Liver (tissue), 9 donors: Measurements from ENCODE around the gene MTA2. TPM values are rescaled to one million over a fixed set of nuclear protein-coding genes. Genes with fewer than 3 reads are reported as not detected.

Experiments
- DNase-seq: peaks from one replicate; pipeline ENCODE4 v3.0.0-alpha.2; 2017; ENCODE audit warnings: low spot score
- H3K27ac ChIP-seq, 2 donors: one replicate each; pipeline ENCODE4 v1.7.0; 2013; ENCODE audit warnings: inconsistent platforms in 2 of 2, low read length in 2 of 2, control low read depth in 1 of 2, low read depth in 1 of 2, mild to moderate bottlenecking in 1 of 2
- H3K27me3 ChIP-seq, 4 donors: one replicate each; pipeline versions ENCODE4 v1.6.1 to v1.7.0; 2013; ENCODE audit warnings: low read length in 3 of 4, inconsistent platforms in 1 of 4, mild to moderate bottlenecking in 1 of 4, moderate library complexity in 1 of 4; ENCODE audit not compliant: control insufficient read depth in 4 of 4, insufficient read depth in 4 of 4
- H3K36me3 ChIP-seq, 4 donors: one replicate each; pipeline versions ENCODE4 v1.6.1 to v1.7.0; 2013; ENCODE audit warnings: low read length in 3 of 4, mild to moderate bottlenecking in 3 of 4, low read depth in 1 of 4, moderate library complexity in 1 of 4; ENCODE audit not compliant: control insufficient read depth in 4 of 4, insufficient read depth in 3 of 4
- H3K4me1 ChIP-seq, 4 donors: one replicate each; pipeline versions ENCODE4 v1.6.1 to v1.7.0; 2013; ENCODE audit warnings: low read length in 3 of 4, mild to moderate bottlenecking in 3 of 4, moderate library complexity in 1 of 4; ENCODE audit not compliant: control insufficient read depth in 4 of 4, insufficient read depth in 4 of 4
- H3K4me3 ChIP-seq, 3 donors: one replicate each; pipeline versions ENCODE4 v1.6.1 to v1.7.0; 2013; ENCODE audit warnings: low read length in 3 of 3, control low read depth in 1 of 3, low read depth in 1 of 3, mild to moderate bottlenecking in 1 of 3
- H3K9ac ChIP-seq, 2 donors: one replicate each; pipeline ENCODE4 v1.7.0; 2013; ENCODE audit warnings: low read length in 2 of 2, mild to moderate bottlenecking in 2 of 2, moderate library complexity in 2 of 2, control low read depth in 1 of 2, low read depth in 1 of 2
- H3K9me3 ChIP-seq, 4 donors: one replicate each; pipeline versions ENCODE4 v1.6.1 to v1.7.0; 2013; ENCODE audit warnings: low read length in 3 of 4; ENCODE audit not compliant: control insufficient read depth in 4 of 4
- EGR1 ChIP-seq, 2 donors: IDR thresholded peaks; 2 replicates each; pipeline ENCODE4 v1.6.1; 2016 to 2018; ENCODE audit warnings: antibody characterized with exemption in 2 of 2, low read depth in 2 of 2
- FOXA1 ChIP-seq: IDR thresholded peaks from 2 replicates; pipeline ENCODE4 v1.6.1; 2016; ENCODE audit warnings: antibody characterized with exemption
- FOXA2 ChIP-seq: IDR thresholded peaks from 2 replicates; pipeline ENCODE4 v1.6.1; 2016; ENCODE audit warnings: antibody characterized with exemption
- GABPA ChIP-seq, 2 donors: IDR thresholded peaks in 1 of 2; conservative IDR thresholded peaks in 1 of 2; 2 replicates each; pipeline ENCODE4 v1.6.1; 2016; ENCODE audit warnings: antibody characterized with exemption in 2 of 2, mild to moderate bottlenecking in 1 of 2, moderate library complexity in 1 of 2
- HNF4G ChIP-seq: IDR thresholded peaks from 2 replicates; pipeline ENCODE4 v1.6.1; 2016; ENCODE audit warnings: antibody characterized with exemption
- JUND ChIP-seq, 2 donors: IDR thresholded peaks; 2 replicates each; pipeline ENCODE4 v1.6.1; 2016; ENCODE audit warnings: antibody characterized with exemption in 2 of 2
- NR2F2 ChIP-seq: IDR thresholded peaks from 2 replicates; pipeline ENCODE4 v1.6.1; 2016; ENCODE audit warnings: antibody characterized with exemption
- RXRA ChIP-seq, 2 donors: IDR thresholded peaks; 2 replicates each; pipeline ENCODE4 v1.6.1; 2017 to 2018; ENCODE audit warnings: antibody characterized with exemption in 2 of 2, mild to moderate bottlenecking in 1 of 2
- SP1 ChIP-seq: IDR thresholded peaks from 2 replicates; pipeline ENCODE4 v1.6.1; 2018; ENCODE audit warnings: antibody characterized with exemption, mild to moderate bottlenecking
- TAF1 ChIP-seq: conservative IDR thresholded peaks from 2 replicates; pipeline ENCODE4 v1.6.1; 2016; ENCODE audit warnings: antibody characterized with exemption, mild to moderate bottlenecking
- YY1 ChIP-seq: IDR thresholded peaks from 2 replicates; pipeline ENCODE4 v1.6.1; 2016; ENCODE audit warnings: antibody characterized with exemption, mild to moderate bottlenecking
- WGBS: extraction: QIAGEN DNeasy Blood & Tissue Kit; methylation state at CpG from one replicate; pipeline ENCODE4 v1.1.7; 2013; 5-methylcytosine and 5-hydroxymethylcytosine counted together
- polyA plus RNA-seq, 2 donors: library from polyadenylated mRNA; stranded (reverse) in 1 of 2; unstranded in 1 of 2; fragments of 200-250 nt in 1 of 2; fragments of >200 nt in 1 of 2; fragmentation: Nextera tagmentation in 1 of 2; extraction: Ambion mirVana in 1 of 2; gene quantifications; one replicate each; pipeline versions ENCODE4 v1.2.1 to v1.2.3, GENCODE V29; 2013 to 2015
- total RNA-seq, 2 donors: library from RNA; depleted of rRNA; stranded (reverse); fragments of >200 nt; gene quantifications; one replicate each; pipeline ENCODE4 v1.2.3, GENCODE V29; 2014
- TF ChIP-seq, protein P1 (sequence below): IDR thresholded peaks from 2 replicates; pipeline ENCODE4 v1.6.1; 2016; ENCODE audit warnings: antibody characterized with exemption
- TF ChIP-seq, protein P2 (sequence below): IDR thresholded peaks from 2 replicates; pipeline ENCODE4 v1.6.1; 2016; ENCODE audit warnings: antibody characterized with exemption
- TF ChIP-seq, protein P3 (sequence below): IDR thresholded peaks from 2 replicates; pipeline ENCODE4 v1.6.1; 2016; ENCODE audit warnings: antibody characterized with exemption
- TF ChIP-seq, protein P4 (sequence below): fragments of 150-350 bp; IDR thresholded peaks from 2 replicates; pipeline ENCODE4 v1.5.1; 2017; ENCODE audit warnings: improper control_type of control experiment, low read depth, low read length; ENCODE audit not compliant: missing input control
- donor health status: healthy.
- donor health status: healthy.
- donor health status: healthy.
- donor health status: healthy.
- donor health status: healthy.

The MTA2 gene
- total and polyA plus RNA-seq, 4 donors: 4.4 to 55.3 (median 32.3) TPM

DNA sequence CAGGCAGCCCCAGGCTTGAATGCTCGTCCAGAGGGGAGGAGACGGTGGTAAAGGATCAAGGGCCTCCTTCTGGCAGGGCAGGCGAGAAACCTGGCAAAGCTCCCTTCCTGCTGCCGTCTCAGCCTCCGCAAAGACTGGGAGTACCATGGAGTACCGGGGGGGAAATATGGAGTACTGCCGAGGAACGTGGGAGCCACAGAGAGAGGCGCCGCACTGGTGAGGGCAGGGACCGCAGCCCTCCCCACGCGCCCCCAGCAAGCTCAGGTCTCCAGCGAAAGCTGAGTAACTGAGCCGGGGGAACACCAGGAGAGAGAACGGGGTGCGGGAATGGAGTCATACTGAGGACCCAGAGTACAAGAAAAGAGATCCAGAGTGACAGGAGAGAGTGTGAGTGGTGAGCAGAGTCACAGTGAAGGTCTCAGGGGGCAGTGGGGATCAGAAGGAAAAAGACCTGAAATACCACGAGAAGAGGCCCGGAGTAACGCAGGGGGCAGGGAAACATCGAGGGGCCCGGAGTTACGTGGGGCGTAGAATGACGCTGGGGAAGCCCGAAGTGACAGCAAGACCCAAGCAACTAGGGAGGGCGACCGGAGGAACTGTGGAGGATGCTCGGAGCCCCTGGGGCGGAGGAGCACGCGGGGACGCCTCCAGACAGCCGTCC lies 10.2 kb upstream of the MTA2 start:
- WGBS: 3% methylated on average over 34 of the region's 34 CpGs
- H3K36me3 ChIP-seq: peaks cover 0 to 19% (median 2%) of the 10 kb centered on the region in 4 donors
- H3K9me3 ChIP-seq: no peaks in the 10 kb centered on the region
- H3K27me3 ChIP-seq: no peaks in the 10 kb centered on the region
- H3K4me1 ChIP-seq: peaks cover 11 to 41% (median 25%) of the 10 kb centered on the region in 4 donors
- TF ChIP-seq GABPA (IDR thresholded peaks at IDR 0.05 in 1 of 2, conservative IDR thresholded peaks at IDR 0.05 in 1 of 2) (no peak), RXRA (IDR thresholded peaks at IDR 0.05) (no peak), NR2F2 (no peak), FOXA2 (no peak), JUND (IDR thresholded peaks at IDR 0.05) (no peak), FOXA1 (no peak)
- TF ChIP-seq, protein P1, sequence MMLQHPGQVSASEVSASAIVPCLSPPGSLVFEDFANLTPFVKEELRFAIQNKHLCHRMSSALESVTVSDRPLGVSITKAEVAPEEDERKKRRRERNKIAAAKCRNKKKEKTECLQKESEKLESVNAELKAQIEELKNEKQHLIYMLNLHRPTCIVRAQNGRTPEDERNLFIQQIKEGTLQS: no peak
- TF ChIP-seq, protein P2, sequence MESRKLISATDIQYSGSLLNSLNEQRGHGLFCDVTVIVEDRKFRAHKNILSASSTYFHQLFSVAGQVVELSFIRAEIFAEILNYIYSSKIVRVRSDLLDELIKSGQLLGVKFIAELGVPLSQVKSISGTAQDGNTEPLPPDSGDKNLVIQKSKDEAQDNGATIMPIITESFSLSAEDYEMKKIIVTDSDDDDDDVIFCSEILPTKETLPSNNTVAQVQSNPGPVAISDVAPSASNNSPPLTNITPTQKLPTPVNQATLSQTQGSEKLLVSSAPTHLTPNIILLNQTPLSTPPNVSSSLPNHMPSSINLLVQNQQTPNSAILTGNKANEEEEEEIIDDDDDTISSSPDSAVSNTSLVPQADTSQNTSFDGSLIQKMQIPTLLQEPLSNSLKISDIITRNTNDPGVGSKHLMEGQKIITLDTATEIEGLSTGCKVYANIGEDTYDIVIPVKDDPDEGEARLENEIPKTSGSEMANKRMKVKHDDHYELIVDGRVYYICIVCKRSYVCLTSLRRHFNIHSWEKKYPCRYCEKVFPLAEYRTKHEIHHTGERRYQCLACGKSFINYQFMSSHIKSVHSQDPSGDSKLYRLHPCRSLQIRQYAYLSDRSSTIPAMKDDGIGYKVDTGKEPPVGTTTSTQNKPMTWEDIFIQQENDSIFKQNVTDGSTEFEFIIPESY: no peak
- no peak for DNase-seq
- H3K4me3 ChIP-seq: peak overlapping the region; percentile 64 to 83 (median 76)
- peak overlapping the region; percentile 73 to 88 for H3K27ac ChIP-seq
- H3K9ac ChIP-seq: peak overlapping the region; percentile 21 to 48

DNA sequence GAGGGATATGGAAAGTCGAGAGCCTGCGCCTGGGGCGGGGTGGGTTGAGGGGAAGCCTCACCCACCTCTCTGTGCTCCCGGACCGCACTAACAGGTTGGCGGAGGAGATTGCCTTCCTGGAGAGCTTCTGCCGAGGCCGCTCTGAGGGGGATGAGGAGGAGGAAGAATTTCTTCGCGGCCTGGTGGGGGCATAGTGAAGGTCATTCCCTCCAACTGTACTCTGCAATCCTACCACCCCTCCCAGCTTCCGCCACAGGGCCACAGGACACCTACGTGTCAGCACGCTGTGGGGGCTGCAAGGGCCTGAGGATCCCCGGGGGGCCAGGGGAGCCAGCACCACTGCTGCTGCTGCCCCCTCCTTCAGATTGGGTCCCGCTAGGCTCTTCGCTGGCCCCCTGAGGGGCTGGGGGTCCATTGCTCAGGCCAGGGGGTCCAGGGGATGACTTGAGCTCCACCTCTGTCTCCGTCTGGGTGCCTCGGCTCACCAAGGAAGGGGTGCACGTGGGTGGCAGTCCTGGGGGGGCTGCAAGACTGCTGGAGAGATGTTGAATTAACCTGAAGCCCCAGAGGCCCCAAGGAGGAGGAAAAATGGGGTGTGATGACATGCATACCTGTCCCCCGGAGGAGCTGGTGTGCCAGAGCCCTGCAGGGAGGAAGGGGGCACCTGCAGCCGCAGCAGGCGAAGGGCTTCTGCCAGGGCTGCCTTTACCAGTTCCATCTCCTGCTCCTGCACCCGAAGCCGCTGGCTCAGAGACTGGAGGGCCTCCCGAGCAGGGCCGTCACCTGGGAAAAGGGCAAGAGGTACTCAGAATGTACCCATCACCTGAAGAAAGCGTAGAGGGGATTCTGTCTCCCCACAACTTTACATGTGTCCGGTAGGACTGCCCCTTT lies 9.4 kb upstream of the MTA2 start:
- H3K27ac ChIP-seq: peak overlapping the region; percentile 73 to 88
- H3K9me3 ChIP-seq: no peaks in the 10 kb centered on the region
- no peaks in the 10 kb centered on the region for H3K27me3 ChIP-seq
- DNase-seq: no peak
- peak overlapping the region in 1 of 2 donors; percentile 48 for H3K9ac ChIP-seq
- WGBS: 77% methylated on average over 28 of the region's 28 CpGs
- peaks cover 11 to 44% (median 28%) of the 10 kb centered on the region in 4 donors for H3K4me1 ChIP-seq
- H3K36me3 ChIP-seq: peaks cover 0 to 15% (median 2%) of the 10 kb centered on the region in 4 donors
- no peak for TF ChIP-seq RXRA (IDR thresholded peaks at IDR 0.05)
- TF ChIP-seq, protein P1: no peak
- TF ChIP-seq SP1: no peak
- no peak for TF ChIP-seq GABPA (IDR thresholded peaks at IDR 0.05 in 1 of 2, conservative IDR thresholded peaks at IDR 0.05 in 1 of 2)
- TF ChIP-seq HNF4G: no peak
- no peak for TF ChIP-seq TAF1
- TF ChIP-seq FOXA2: no peak
- TF ChIP-seq NR2F2: no peak
- peak overlapping the region; percentile 64 to 83 (median 76) for H3K4me3 ChIP-seq

DNA sequence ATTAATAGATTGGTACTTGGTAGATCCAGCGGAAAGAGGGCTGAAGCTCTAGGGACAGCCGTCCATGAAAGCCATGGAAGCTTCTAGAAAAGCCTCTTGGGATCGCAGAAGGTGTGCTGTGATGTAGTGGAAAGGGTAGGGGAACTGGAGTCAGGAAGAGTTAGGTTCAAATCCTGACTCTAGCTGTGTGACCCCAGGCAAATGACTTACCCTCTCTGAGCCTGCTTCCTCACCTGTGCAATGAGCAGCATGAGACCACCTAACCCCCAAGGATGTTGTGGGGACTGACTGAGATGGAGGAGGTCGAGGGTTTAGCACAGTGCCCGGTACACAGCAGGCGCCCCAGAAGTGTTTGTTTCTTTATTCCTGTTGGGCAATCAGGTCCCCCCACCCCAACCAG lies 8.7 kb upstream of the MTA2 start:
- H3K9me3 ChIP-seq: no peaks in the 10 kb centered on the region
- peaks cover 0 to 15% (median 2%) of the 10 kb centered on the region in 4 donors for H3K36me3 ChIP-seq
- DNase-seq: no peak
- H3K27me3 ChIP-seq: no peaks in the 10 kb centered on the region
- H3K9ac ChIP-seq: no peak overlapping the region
- 89% methylated on average over 6 of the region's 6 CpGs for WGBS
- TF ChIP-seq FOXA2: no peak
- TF ChIP-seq, protein P3, sequence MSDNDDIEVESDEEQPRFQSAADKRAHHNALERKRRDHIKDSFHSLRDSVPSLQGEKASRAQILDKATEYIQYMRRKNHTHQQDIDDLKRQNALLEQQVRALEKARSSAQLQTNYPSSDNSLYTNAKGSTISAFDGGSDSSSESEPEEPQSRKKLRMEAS: no peak
- TF ChIP-seq TAF1: no peak
- TF ChIP-seq FOXA1: no peak
- no peak for TF ChIP-seq RXRA (IDR thresholded peaks at IDR 0.05)
- TF ChIP-seq, protein P4, sequence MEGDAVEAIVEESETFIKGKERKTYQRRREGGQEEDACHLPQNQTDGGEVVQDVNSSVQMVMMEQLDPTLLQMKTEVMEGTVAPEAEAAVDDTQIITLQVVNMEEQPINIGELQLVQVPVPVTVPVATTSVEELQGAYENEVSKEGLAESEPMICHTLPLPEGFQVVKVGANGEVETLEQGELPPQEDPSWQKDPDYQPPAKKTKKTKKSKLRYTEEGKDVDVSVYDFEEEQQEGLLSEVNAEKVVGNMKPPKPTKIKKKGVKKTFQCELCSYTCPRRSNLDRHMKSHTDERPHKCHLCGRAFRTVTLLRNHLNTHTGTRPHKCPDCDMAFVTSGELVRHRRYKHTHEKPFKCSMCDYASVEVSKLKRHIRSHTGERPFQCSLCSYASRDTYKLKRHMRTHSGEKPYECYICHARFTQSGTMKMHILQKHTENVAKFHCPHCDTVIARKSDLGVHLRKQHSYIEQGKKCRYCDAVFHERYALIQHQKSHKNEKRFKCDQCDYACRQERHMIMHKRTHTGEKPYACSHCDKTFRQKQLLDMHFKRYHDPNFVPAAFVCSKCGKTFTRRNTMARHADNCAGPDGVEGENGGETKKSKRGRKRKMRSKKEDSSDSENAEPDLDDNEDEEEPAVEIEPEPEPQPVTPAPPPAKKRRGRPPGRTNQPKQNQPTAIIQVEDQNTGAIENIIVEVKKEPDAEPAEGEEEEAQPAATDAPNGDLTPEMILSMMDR: no peak
- no peak for TF ChIP-seq YY1
- TF ChIP-seq HNF4G: no peak
- TF ChIP-seq SP1: no peak
- TF ChIP-seq EGR1 (IDR thresholded peaks at IDR 0.05; ENCODE audit: low read depth in 2 of 2): no peak
- H3K4me3 ChIP-seq: no peak overlapping the region
- H3K27ac ChIP-seq: no peak overlapping the region
- peaks cover 11 to 51% (median 32%) of the 10 kb centered on the region in 4 donors for H3K4me1 ChIP-seq
